ENCODE measurements around the gene GRM1. TPM values are rescaled to one million over a fixed set of nuclear protein-coding genes. Genes with fewer than 3 reads are reported as not detected.
"Not testable (repeated sequence)": the region's sequence is repeated elsewhere in the genome, so short reads cannot be mapped to it uniquely, and the experiment has no call there.

GRM1 gene
- total RNA-seq, 1 donor from 2014 or later, result 22.3 TPM

DNA sequence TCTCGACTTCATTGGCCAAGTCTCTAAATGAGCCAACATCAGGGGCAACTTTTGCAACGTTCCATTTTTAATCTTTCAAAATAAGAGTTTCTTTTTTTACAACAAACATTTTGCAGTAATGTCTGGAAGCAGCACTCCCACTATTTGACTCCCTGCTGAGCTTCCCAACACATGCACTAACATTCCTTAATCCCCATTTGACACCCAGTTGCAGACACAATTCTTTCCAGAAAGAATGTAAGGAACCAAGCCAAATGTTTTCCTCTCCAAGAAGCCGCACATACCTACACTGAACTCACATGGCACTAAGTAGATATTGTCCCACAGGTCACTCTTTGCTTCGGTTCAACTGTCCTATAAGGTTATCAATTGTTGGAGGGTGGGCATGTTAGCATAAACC, 165.6 kb downstream of the GRM1 start:
- no peak for DNase-seq

DNA sequence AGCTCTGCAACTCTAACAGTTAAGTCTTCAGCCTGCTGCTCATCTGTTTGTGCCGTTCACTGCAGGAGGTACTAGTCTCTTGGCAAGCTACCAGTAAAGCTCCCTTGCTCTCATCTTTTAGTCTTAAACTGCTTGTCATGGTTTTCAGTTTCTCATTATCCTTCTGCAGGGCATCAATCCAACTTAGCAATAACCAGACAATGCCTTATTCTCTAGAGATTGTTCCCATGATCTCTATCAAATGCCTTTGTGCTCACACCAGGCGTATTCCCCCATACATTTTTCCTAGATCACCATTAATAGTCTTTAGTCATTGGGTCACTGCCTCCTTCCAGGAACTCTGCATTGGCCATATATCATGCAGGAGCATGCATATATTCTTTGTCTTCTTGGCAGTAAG, 171.3 kb downstream of the GRM1 start:
- DNase-seq, result no peak

GRCh38 chr6:146202570-146202969, 173.7 kb downstream of the GRM1 start:
- DNase-seq, result no peak

DNA sequence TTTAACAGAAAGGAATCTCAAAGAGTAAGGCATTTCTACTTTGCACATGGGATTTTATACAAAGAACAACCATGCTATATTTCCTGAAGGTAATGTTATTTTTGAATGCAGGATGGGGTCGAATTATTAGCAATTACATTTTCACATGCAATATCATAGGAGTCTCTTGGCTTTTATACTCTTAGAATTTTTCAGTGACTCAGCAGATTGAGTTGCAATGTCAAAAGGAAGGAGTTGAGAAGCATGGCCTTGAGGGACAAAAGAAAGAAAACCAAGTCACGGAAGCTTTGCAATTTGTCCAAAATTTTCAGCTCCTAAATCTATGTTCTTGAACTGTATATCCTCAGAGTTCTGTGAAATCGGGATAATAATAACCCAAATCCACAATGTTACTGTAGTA, 181.1 kb downstream of the GRM1 start:
- DNase-seq, result no peak

DNA sequence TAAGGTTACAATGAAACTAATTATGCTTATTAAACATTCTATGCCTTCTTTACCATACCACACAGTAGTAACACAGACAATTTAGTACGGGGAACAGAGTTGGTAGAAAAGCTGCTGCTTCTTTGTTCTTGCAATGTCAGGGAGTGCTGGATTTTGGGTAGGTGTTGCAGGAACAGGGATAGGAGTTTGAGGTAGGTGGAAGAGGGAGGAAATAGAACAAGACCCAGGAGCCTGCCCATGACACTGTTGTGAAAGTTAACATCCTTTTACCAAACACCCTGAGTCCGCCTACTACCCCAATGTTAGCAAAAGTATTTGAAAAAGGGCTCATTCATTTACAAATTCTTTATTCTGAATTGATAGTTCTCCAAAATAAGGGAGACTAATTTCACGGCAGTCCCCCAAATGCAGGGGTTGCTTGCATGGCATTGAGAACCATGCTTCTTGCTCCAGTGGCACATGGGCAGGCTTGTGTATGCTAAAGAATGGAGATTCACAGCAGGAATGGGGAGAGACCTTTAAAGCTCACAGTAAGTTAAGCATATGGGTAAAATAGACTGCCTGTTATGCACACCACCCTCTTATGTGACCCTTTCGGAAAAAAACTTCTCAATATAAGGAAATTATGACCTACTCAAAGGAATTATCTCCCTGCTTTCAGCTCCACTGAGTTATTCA, 181.7 kb downstream of the GRM1 start:
- DNase-seq, result no peak

- no peak for DNase-seq
Observed at GRCh38 chr6:146211646-146212045, 182.8 kb downstream of the GRM1 start.

GRCh38 chr6:146212781-146213180, 183.9 kb downstream of the GRM1 start:
- DNase-seq, result no peak

DNA sequence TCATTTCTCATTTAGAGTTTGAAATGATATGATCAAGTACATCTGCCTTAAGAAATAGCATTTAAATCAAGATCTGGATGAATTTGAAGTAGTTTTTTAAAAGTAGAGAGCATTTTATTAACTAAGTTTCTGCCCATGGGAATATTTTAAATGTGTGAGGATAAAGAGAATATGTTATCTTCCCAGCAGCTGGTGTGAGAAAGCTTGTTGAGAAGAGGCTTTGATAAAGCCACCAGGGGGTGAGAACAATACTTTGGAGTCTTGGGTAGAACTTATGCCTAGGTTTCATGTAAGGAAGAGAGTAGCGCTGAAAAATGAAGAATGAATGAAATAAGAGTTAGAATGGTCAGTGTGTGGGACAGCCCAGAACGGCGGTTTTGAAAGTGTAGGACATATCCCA, 190.2 kb downstream of the GRM1 start:
- DNase-seq, result no peak

GRCh38 chr6:146224449-146224848, 195.6 kb downstream of the GRM1 start:
- DNase-seq, result no peak

- DNase-seq, result peak; percentile 27
Observed at GRCh38 chr6:146224988-146225387, 196.1 kb downstream of the GRM1 start.

DNA sequence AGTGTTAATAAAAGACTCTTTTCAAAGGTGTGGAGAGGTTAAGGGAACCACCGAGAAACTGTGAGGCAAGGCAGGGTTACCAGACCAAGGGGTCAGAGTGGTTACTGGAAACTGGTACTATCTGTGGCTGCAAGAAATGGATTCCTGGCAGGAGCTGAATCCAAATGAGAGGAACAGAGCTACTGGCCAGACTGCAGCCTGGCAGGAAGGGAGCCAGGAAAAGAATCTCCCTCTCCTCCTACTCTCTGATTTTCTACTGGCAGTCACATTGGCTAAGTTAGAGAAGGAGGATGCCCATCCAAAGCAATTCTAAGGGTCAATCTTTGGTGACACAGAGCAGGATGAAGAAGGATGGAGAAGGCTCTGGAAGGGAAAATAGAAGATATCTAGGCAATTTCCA, 211.5 kb downstream of the GRM1 start:
- DNase-seq, result peak; percentile 1

GRCh38 chr6:146240807-146241206, 211.9 kb downstream of the GRM1 start:
- no peak for DNase-seq

DNA sequence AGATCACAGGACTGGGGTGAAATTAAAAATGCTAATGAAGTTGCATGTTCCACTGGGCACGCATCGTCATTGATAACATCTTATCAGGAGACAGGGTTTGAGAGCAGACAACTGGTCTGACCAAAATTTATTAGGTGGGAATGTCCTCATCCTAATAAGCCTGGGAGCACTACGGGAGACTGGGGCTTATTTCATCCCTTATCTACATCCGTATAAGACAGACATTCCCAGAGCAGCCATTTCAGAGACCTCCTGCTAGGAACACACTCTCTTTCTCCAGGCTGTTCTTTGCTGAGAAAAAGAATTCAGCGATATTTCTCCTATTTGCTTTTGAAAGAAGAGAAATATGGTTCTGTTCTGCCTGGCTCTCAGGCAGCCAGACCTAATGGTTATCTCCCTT, 214.8 kb downstream of the GRM1 start:
- not testable (repeated sequence) for DNase-seq

DNA sequence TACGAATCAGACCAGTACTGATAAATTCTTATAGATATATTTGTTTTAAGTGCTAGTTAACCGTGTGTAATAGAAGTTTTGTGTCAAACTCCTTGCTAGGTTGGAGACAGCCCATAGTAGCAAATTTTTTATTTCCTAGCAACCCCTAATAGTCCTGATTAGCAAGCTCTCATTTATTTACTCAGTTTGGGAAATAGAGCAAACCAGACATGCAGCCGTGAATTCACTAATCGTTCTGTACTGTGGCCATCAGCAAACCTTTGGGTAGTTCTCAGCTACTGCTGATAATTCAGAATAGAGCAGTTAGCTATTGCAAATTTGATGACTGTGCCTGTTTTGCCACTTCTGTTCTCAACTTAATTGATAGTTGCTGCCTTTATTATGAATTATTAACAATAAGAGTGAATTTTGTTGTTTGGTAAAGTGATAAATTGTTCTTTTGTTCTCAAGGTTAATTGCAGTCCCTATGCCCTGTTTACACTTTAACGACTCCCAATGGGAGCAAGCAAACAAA, 215.8 kb downstream of the GRM1 start:
- no peak for DNase-seq

- DNase-seq, result no peak
Observed at GRCh38 chr6:146246028-146246427, 217.2 kb downstream of the GRM1 start.

GRCh38 chr6:146253691-146254090, 224.8 kb downstream of the GRM1 start:
- no peak for DNase-seq

DNA sequence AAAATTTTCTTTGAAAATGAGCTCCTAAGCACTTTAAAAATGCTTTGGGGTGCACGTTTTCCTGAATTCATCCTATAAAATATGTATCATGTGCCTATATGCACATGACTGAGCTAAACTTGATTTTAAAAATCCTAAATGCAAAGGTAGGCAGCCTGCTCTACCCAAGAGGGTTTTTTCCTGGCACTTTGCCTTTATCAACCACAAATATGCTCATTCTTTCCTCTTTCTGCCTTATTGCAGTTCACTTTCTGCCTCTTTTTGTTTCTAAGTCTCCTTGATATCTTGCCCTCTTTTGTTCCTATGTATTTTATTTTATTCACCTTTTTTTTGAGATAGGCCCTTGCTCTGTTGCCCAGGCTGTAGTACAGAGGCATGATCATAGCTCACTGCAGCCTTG, 229.3 kb downstream of the GRM1 start:
- DNase-seq, result no peak

DNA sequence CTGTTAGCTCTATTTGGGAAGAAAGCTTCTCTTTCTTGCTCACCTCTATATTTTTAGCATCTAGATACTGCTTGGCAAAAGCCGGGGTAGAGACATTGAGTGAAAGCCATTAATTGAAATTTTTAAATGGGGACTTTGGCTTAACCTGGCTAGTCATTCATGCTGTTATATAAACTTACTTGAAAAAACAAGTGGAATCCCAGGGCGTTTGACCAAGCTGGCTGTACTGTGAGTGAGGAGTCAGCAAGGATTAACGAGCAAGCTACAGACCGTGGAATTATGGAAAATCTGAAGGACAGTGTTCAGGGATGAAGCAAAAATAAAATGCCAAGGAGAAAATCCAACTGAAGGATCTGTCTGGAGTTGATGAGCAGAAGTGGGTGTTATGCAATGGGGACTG, 232.0 kb downstream of the GRM1 start:
- DNase-seq, result no peak

DNA sequence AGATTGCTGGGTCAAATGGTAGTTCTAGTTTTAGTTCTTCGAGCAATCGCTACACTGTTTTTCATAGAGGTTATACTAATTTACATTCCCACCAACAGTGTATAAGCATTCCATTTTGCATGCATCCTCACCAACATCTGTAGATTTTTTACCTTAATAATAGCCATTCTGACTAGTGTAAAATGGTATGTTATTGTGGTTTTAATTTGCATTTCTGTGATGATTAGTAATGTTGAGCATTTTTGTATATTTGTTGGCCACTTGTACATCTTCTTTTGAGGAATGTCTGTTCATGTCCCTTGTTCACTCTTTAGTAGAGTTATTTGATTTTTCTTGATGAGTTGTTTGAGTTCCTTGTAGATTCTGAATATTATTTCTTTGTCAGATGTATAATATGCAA, 236.2 kb downstream of the GRM1 start:
- no peak for DNase-seq

DNA sequence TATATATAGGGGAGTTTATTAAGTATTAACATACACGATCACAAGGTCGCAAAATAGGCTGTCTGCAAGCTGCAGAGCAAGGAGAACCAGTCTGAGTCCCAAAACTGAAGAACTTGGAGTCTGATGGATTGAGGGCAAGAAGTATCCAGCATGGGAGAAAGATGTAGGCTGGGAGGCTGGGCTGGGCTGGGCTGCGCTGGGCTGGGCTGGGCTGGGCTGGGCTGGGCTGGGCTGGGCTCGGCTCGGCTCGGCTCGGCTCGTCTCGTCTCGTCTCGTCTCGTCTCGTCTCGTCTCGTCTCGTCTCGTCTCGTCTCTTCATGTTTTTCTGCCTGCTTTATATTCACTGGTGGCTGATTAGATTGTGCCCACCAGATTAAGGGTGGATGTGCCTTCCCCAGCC, 238.6 kb downstream of the GRM1 start:
- DNase-seq, result no peak

GRCh38 chr6:146267946-146268345, 239.1 kb downstream of the GRM1 start:
- DNase-seq, result no peak

GRCh38 chr6:146269482-146269881, 240.6 kb downstream of the GRM1 start:
- DNase-seq, result no peak

GRCh38 chr6:146271163-146271562, 242.3 kb downstream of the GRM1 start:
- DNase-seq, result peak; percentile 6

- DNase-seq, result no peak
Observed at GRCh38 chr6:146273490-146273889, 244.6 kb downstream of the GRM1 start.

DNA sequence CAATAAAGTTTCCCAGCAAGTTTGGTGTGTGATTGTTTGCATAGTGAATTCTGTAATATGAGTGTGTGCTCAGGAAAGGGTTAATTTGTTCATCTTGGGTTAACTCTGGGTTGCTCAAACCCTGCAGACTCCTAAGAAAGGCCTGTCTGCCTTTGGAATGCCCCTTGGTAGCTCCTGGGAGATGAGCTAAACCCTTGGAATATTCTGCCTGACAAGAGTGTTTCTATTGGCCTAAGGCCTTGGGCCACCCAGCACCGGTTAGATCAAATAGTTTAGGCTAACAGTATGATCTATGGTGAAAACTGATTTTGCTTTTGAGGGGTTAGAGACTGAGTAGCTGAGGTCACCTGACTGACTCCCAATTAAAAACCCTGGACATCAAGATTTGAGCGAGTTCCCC, 248.3 kb downstream of the GRM1 start:
- DNase-seq, result no peak

All from occipital lobe (tissue), 2 donors.